Limb (tissue), 2 donors: Measurements from ENCODE around the gene N4BP2.
"Not testable (repeated sequence)": the region's sequence is repeated elsewhere in the genome, so short reads cannot be mapped to it uniquely, and the experiment has no call there.

Experiments used
- DNase-seq, 2 donors: peaks; one replicate each; pipeline ENCODE4 v3.0.0-alpha.2; 2016; ENCODE audit errors: extremely low spot score in 2 of 2

Gene N4BP2

DNA sequence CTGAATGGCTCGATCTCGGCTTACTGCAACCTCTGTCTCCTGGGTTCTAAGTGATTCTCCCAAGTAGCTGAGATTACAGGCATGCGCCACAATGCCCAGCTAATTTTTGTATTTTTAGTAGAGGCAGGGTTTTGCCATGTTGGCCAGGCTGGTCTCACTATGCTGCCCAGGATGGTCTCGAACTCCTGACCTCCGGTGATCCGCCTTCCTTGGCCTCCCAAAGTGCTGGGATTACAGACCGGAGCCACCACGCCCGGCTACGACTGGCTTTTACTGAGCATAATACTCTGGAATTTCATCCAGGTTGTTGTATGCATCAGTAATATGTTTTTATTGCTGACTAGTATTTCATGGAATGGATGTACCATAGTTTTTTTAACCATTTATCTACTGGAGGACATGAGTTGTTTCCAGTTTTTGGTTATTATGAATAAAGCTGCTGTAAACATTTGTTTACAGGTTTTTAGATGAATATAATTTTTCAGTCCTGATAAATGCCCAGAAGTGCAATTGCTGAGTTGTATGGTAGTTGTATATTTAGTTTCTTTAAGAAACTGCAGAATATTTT lies 31.2 kb downstream of the N4BP2 start:
- no peak for DNase-seq

DNA sequence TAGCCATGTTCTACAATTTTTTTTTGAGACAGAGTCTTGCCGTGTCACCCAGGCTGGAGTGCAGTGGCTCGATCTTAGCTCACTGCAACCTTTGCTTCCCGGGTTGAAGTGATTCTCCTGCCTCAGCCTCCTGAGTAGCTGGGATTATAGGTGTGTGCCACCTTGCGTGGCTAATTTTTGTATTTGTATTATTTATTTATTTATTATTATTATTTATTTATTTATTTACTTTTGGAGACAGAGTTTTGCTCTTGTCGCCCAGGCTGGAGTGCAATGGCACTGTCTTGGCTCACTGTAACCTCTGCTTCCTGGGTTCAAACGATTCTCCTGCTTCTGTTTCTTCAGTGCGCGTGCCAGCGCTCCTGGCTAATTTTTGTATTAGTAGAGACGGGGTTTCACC lies 36.8 kb downstream of the N4BP2 start:
- DNase-seq = not testable (repeated sequence)

DNA sequence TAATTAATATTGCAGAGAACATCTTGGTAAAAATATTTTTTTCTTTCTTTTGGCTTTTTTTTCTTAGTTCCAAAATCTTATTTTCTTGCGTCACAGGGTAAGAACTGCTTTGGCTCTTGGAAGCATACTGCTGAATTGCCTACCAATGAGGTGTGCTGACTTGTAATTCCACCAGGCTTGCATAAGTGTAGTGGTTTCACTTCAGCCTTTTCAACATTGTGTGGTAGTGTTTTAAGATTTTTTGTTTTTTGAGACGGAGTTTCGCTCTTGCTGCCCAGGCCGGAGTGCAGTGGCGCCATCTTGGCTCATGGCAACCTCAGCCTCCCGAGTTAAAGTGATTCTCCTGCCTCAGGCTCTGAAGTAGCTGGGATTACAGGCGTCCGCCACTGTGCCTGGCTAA lies 42.4 kb downstream of the N4BP2 start:
- DNase-seq = no peak

DNA sequence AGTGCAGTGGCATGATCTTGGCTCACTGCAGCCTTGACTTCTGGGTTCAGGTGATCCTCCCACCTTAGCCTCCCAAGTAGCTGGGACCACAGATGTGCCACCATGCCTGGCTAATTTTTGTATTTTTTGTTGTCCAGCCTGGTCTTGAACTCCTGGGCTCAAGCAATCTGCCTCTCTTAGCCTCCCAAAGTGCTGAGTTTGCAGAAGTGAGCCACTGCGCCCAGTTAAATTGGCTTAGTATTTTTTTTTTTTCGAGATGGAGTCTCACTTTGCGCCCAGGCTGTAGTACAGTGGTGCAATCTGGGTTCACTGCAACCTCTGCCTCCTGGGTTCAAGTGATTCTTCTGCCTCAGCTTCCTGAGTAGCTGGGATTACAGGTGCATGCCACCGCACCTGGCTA lies 50.5 kb downstream of the N4BP2 start:
- DNase-seq = not testable (repeated sequence)

DNA sequence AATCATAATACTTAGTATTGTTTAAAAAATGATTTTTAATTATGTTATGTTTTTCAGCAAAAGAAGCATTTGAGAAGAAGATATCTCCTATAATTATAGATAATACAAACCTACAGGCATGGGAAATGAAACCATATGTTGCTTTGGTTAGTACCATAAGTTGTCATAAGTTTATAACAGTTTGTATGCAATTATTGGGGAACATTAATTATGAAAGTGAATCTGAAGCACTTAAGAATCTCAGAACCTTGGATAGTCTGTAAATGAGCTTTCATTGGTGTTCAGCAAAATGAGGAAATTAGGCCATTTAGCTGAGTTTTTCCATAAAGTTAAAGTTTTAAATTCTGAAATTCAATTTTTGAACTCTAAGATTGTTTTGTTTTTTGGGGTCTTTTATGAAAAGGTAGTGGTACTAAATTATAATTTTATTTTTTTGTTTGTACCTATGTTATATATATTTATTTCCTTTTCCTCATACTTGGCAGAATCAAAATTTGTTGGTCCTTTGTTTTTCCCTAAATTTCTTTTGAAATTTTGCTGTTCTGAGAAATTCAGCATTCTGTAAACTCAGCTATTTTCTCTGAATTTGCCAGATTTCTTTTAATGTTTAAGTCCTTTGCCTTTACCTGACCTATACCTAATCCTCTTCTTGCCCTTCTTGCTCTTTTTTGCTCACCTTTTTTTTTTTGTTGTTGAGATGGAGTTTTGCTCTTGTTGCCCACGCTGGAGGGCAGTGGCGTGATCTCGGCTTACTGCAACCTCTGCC lies 55.6 kb downstream of the N4BP2 start:
- no peak for DNase-seq

DNA sequence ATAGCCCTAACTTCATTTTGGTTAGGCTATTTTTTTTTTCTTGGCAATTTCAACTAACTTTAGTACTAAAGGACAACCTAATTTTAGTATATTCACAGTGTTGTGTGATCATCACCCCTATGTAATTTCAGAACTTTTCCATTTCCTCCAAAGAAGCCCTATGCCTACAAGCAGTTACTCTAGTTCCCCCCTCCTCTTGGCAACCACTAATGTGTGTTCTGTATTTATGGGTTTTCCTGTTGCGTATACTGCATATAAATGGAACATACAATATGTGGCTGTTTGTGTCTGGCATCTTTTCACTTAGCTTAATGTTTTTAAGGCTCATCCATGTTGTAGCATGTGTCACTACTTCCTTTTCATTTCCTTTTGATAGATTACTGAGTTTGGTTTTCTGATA lies 57.6 kb downstream of the N4BP2 start:
- DNase-seq = no peak

DNA sequence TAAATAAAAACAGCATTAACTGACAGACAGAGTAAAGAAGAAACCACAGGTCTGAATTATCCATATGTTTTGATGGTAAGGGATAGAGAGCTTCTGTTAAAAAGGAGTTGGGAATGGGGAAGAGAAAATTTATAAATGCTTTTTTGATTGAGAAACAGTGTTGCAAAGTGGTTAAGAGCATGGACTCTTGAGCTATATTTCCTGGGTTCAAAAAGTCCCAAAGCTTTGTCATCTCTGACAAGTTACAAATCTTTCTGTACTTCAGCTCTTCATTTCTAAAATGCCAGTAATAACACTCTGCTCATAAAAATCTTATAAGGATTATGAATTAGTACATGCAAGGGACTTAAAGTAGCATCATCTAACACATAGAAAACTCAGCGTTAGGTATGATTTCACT lies 62.2 kb downstream of the N4BP2 start:
- no peak for DNase-seq

DNA sequence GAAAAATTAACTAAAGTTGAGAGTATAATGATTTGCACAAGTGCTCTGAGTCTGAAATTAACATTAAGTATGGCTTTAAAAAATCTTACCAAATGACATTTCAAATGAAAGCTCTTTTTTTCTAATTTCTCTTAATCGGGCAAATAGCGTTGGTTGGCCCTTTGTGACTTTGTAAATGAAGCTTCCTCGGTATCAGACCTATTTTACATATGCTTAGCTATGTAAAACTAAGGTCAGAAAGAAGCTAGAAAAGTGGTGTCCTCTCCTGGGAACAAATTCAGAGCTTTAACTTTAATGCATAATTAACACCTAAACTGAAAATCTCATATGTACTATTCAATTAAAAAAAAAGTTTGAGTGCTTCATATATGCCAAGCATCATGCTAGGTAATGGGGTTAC lies 62.7 kb downstream of the N4BP2 start:
- DNase-seq = no peak

DNA sequence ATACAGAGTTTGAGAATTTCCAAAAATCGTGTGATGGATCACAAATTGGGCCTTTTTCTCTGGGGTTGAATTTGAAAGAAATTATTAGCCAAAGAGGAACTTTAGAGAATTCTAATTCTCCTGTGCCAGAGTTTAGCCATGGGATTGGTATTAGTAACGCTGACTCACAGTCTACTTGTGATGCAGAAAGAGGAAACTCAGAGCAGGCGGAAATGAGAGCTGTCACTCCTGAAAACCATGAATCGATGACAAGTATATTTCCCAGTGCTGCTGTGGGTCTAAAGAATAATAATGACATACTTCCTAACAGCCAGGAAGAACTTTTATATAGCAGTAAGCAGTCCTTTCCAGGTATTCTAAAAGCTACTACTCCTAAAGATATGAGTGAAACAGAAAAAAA lies 64.9 kb downstream of the N4BP2 start:
- DNase-seq = no peak

DNA sequence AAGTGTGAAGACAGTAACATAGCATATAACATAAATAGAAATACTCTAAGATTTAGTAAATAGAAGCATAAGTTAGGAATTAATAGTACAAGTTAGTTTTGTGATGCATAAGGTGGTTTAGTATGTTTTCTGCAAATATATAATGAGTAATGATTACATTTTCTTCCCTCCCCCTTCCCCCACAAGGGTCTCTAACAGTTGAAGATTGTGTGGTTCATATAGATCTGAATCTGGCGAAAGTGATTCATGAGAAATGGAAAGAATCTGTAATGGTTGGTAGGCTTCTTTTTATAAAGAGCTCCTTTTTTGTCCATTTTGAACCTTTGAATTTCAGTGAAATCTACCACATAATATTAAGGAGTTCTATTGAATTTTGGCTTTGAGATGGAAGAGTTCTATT lies 66.3 kb downstream of the N4BP2 start:
- no peak for DNase-seq

DNA sequence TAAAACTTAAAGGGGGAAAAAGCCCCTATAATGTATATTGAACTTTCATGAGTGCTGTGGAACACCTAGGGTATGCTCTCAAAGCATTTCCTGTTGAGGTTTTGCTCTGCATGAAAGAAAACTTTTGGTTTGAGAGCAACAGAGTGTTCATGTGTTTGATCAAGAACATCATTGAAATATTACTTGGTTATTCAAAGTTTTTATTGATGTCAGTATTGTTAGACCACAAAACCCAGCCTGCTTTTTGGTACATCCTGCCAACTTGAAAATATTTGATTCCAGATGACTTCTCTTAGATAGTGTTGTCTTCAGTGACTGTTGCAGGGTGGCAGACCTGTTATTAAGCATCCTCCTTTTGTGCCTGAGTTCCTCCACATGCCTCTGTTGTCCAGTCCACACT lies 68.0 kb downstream of the N4BP2 start:
- DNase-seq = no peak

DNA sequence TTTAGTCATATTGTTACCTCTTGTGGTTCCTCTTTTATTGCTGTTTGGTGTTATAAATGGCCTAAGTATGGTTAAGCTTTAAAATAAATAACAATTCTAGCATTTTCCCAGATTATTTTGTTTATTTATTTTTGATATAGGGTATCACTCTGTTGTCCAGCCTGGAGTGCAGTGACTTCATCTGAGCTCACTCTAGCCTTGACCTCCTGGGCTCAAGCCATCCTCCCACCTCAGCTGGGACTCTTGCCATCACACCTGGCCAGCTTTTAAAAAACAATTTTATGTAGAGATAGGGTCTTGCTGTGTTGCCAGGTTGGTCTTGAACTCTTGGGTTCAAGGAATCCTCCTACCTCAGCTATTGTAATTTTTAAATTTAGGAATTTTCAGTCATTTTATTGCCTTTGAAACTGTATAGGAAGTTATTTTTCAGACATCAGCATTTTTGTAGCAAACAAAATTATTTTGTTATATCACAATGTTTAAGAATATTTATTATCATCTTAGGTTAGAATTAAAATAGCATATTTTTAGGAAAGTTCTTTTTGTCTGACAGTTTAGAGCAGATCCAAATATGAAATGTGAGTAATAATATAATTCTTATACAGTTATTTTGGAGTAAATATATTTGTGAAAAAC lies 73.9 kb downstream of the N4BP2 start:
- DNase-seq = no peak

DNA sequence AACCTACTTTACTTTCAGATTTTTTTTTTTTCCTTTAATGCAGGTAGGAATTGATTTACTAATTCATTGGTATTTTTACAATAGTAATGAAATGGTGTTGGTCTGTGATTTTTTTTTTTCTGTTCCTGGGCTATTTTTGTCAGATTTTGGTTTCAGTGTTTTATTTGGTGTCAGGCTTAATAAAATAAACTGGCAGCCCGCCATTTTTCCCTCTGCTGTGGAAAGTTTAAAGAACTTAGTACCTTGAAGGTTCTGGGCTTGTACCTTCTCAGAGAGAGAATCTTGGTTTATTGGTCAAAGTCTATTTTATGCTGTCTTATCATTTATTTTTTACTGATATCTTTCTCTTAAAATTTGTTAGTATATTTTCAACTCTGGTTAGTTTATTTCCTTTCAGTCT lies 76.2 kb downstream of the N4BP2 start:
- no peak for DNase-seq

DNA sequence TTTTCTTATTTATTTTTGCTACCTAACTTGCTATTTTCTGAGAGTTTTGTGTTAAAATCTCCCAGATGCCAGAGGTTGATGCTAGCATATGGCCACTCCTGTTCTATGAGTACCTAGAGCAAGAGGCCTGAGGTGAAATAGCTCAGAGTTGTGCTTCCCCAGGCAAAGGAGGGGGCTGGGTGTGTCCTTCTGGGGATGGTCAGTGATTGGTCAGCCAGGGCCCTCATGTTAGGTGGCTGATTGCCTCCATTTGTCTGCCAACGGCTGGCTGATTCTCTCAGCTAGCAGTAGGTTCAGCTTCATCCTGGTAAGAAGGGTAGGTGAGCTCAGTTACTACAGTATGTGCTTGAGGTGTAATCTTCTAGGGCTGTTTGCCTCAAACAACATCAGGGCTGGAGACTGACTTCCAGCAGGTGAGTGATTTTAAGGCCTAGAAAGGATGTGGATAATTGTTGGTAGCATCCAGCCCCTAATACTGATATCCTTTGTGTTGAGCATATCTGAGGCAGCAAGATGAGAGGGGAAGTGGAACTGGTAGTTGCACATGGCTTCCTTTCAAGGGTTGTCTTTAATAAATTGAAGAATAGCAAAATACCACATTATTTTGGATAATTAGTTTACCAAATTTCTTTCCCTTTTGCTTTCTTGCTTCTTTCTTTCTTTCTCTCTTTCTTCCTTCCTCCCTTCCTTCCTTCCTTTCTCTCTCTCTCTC lies 77.7 kb downstream of the N4BP2 start:
- no peak for DNase-seq

DNA sequence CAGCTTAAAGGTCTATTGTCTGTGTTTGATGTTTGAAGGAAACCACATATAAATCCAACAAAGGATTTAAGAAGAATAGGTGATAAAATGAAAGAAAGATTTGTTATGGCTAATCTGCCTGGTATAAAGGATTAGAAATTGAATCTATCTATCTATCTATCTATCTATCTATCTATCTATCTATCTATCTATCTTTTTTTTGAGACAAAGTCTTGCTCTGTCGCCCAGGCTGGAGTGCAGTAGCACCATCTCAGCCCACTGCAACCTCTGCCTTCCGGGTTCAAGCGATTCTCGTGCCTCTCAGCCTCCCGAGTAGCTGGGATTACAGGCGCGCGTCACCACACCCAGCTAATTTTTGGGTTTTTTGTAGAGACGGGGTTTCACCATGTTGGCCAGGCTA lies 79.6 kb downstream of the N4BP2 start:
- not testable (repeated sequence) for DNase-seq

DNA sequence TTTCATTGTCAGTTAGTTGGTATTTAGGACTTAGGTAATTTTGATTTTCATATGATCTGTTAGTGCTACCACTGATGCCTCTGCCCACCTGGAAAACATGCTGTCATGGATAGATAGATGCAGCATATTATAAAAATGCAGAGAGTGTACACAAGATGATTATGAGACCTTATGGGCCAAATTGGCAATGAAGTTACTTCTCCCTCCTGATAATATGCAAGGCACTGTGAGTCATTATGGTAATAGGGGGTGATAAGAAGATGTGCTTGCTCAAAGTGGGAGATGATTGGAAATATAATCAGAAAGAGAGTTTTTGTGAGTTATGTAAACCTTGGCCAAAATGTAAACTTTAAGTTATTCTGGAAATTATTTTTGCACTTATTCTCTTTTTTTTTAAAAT lies 83.5 kb downstream of the N4BP2 start:
- DNase-seq = no peak

DNA sequence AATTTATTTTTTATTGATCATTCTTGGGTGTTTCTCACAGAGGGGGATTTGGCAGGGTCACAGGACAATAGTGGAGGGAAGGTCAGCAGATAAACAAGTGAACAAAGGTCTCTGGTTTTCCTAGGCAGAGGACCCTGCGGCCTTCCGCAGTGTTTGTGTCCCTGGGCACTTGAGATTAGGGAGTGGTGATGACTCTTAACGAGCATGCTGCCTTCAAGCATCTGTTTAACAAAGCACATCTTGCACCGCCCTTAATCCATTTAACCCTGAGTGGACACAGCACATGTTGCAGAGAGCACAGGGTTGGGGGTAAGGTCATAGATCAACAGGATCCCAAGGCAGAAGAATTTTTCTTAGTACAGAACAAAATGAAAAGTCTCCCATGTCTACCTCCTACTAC lies 83.9 kb downstream of the N4BP2 start:
- DNase-seq = not testable (repeated sequence)

DNA sequence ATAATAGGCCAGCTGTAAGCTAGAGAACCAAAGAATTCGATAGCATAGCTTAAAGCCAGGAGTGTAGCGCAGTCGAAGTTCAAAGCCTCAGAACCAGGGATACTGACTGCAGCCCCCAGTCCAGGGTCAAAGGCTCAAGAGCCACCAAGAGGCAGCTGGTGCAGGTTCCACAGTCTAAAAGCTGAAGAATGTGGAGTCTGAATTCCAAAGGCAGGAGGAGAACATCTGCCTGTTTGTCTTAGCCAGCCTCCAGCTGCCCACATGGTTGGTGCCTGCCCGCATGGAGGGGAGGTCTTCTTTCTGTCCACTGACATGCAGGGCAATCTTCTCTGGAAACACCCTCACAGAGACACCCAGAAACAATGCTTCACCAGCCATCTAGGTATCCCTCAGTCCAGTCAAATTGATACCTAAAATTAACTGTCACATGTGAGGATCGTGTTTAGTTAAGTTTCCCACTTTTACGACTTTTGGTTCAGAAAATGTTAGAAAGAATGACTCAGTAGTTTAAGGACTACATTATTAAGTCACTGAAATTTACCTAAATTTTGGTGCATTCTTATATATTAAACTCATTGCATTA lies 87.4 kb downstream of the N4BP2 start:
- no peak for DNase-seq

DNA sequence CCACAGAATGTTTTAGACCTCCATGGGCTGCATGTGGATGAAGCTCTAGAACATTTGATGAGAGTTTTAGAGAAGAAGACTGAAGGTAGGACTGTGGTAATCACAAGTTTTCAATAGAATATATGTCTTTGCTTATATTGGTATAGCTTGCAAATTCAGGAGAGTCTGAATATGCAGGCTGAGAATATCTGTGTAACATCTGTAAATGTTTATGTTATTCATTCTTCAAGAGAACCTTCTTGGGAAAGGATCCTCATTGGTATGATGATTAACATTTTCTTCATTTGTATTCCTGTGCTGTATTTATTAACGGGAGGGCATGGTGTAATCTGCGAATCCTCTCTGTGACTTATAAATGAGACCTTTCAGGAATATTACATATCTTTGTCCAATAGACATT lies 88.1 kb downstream of the N4BP2 start:
- DNase-seq = no peak

DNA sequence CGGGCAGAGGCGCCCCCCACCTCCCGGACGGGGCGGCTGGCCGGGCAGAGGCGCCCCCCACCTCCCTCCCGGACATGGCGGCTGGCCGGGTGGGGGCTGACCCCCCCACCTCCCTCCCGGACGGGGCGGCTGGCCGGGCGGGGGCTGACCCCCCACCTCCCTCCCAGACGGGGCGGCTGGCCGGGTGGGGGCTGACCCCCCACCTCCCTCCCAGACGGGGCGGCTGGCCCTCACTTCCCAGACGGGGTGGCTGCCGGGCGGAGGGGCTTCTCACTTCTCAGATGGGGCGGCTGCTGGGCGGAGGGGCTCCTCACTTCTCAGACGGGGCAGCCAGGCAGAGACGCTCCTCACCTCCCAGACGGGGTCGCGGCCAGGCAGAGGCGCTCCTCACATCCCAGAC lies 90.8 kb downstream of the N4BP2 start:
- not testable (repeated sequence) for DNase-seq

DNA sequence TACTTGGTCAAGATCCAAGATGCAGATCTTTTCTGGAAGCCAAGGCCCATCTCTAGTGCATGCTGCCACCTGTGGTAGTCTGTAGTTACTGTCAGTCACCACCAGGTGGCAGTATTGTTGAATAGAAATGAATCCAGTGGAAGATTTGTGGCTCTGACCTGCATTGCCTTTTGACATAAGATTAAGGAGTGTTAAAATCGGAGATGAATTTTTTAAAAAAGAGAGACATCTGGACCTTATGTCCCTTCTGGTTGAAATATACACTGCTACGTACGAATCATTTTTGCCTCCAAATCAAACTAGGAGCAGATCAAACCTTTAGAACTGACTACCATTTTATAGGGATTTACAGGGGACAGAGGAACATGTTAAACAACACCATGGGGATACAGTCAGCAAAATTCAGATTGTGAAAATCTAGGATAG lies 93.3 kb downstream of the N4BP2 start:
- peak; percentile 38 to 47 for DNase-seq

DNA sequence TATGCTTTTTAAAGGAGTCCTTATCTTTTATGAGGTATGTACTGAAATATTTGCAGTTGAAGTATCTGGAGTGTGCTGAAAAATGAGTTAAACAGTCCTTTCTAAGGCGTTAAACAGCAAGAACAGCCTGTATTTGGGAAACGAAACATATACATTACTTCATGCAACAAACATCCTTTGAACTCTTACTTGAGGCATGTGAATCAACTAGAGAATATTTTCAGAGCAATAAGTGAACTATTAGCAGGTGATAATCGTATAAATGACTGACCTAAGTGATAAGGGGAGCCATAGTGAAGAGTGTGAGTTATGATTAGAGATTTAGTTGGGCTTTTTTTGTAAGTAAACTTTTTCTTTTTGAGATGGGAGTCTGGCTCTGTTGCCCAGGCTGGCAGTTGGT lies 94.3 kb downstream of the N4BP2 start:
- no peak for DNase-seq
